Thyroid gland (tissue), 4 donors: Measurements from ENCODE around the gene ANKS1A.

Experiments
- CTCF ChIP-seq, 6 experiments: fragments of 200-600 bp in 3 of 6; fragments of 450-650 bp in 3 of 6; sonication (generic) in 3 of 6; IDR thresholded peaks; one replicate each; pipeline ENCODE4 v1.5.1; 2016 to 2019; ENCODE audit warnings: antibody characterized with exemption in 6 of 6, mild to moderate bottlenecking in 2 of 6, inconsistent platforms in 1 of 6, moderate library complexity in 1 of 6
- POLR2A ChIP-seq, 2 donors: fragments of 450-650 bp; IDR thresholded peaks; one replicate each; pipeline ENCODE4 v1.6.1; 2017; ENCODE audit warnings: antibody characterized with exemption in 2 of 2, mild to moderate bottlenecking in 2 of 2, moderate library complexity in 1 of 2

DNA sequence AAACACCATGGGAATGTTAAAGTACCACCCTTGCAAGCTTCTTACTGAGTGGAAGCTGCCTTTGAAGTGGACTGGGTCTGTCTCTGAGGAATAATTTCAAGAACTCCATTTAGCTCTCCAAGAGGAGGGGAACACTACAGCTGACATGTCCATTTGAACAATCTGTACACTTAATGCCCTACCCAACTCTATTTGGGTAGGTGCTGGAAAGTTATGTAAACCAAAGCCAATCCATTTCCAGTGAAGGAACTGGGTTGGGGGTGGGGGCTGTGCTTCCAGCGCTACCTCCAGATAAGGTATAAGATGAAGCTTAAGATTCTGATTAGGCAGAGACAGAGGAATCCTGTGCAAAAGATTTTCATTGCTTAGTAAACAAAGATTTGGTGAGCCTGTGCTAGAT is 130.1 kb downstream of the ANKS1A start:
- TF ChIP-seq CTCF (IDR thresholded peaks at IDR 0.05) (no peak), POLR2A (IDR thresholded peaks at IDR 0.05) (peak in 1 of 2 donors; percentile 21)
